Peyer's patch (tissue), 4 donors: Measurements from ENCODE around the gene BTBD3.

Experiments used
- CTCF ChIP-seq, 6 experiments: fragments of 450-650 bp in 4 of 6; fragments of 200-600 bp in 2 of 6; sonication (generic) in 1 of 6; IDR thresholded peaks; one replicate each; pipeline ENCODE4 v1.5.1; 2017 to 2019; ENCODE audit warnings: antibody characterized with exemption in 6 of 6, mild to moderate bottlenecking in 3 of 6, moderate library complexity in 1 of 6
- POLR2A ChIP-seq, 2 donors: fragments of 450-650 bp; IDR thresholded peaks; one replicate each; pipeline ENCODE4 v1.5.1; 2017; ENCODE audit warnings: antibody characterized with exemption in 2 of 2, mild to moderate bottlenecking in 2 of 2, moderate library complexity in 2 of 2

GRCh38 chr20:11919581-11919980 is 1.9 kb downstream of the BTBD3 start:
- no peak for TF ChIP-seq CTCF (IDR thresholded peaks at IDR 0.05)
- no peak for TF ChIP-seq POLR2A (IDR thresholded peaks at IDR 0.05)
